Stimulated activated CD4-positive, alpha-beta T cell treated with anti-CD3 and anti-CD28 coated beads, TNF-alpha, amount 100 ng/mL, for 1 hour (primary cell): Measurements from ENCODE around the gene VAMP5.
"Not testable (repeated sequence)": the region's sequence is repeated elsewhere in the genome, so short reads cannot be mapped to it uniquely, and the experiment has no call there.

Source experiments
- DNase-seq, 3 donors: peaks; one replicate each; pipeline ENCODE4 v3.0.0-alpha.2; 2020; ENCODE audit warnings: low read depth in 3 of 3, low spot score in 1 of 3

VAMP5 gene

GRCh38 chr2:85549826-85550225, 34.4 kb upstream of the VAMP5 start:
- no peak for DNase-seq

GRCh38 chr2:85550486-85550885, 33.7 kb upstream of the VAMP5 start:
- no peak for DNase-seq

DNA sequence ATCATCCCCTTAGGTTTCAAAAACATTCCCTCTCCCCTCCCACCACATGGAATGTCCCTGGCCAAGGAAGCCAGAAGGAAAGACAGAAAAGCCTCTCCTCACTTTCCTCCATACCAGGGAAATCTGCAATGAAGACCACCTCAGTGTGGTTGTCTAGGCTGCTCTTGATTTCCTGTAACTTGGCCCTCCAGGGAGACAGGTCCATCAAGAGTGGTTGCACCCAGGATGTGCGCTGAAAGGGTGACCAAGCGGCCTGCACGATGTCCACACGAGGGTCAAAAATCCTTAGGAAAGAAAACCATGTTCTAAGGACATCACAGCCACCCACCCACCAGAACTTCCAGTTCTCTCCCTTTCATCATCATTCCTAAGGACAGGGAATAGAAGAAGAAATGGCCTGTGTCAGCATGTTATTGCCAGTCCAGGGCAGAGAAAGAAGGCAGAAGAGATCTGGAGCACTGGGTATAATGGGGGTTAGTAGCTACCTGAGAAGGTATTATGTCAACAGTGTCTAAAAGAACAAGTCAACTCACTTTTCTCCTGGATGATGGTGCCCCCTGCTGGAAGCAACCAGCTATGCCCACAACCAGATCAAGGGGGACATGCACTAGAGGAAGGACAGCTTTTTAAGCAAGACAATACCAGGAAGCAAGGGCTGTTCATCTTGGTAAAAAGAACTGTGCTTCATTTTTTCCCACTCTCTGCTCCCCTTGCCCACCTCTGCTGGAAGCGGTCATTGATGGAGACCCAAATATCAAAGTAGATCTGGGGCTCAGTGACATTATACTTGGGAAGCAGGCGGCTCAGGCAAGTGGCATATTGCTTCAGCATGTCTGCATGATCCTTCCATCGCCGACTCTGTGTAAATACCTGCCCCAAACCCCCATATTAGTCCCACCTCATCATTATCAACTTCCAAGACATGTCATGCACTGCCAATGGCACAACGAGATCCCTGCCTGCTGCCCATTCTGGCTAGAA, 32.2 kb upstream of the VAMP5 start:
- DNase-seq = peak; percentile 72 to 84 (median 75)

- DNase-seq = no peak
Measured at GRCh38 chr2:85553184-85553583, 31.0 kb upstream of the VAMP5 start.

DNA sequence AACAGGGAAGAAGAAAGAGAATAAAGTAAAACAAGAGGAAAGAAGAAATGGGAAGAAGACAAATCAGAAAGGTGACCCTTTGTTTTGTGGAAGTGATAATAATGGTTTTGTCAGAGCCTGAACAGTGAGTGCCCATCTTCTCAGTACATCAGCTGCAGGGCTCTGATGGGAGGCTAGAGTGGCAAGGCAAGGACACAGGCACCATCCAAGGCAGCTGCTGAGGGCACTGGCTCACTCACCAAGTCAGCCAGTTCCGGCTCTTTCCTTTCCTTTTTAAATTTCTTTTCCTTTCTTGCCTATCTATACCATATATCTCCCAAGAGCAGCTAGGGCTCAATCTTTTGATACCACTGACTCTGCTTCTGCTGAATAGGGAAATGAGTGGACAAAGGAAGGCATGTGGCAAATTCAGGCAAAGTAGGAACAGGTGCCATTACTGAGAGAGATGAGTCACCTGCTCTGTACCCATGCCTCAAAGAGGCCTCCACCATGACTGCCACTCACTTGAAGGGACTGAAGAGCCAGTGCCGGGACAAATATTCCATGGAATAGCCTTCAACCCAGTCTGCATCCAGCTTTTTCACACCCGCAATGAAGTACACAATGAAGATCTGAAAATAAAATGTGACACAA, 29.1 kb upstream of the VAMP5 start:
- no peak for DNase-seq

DNA sequence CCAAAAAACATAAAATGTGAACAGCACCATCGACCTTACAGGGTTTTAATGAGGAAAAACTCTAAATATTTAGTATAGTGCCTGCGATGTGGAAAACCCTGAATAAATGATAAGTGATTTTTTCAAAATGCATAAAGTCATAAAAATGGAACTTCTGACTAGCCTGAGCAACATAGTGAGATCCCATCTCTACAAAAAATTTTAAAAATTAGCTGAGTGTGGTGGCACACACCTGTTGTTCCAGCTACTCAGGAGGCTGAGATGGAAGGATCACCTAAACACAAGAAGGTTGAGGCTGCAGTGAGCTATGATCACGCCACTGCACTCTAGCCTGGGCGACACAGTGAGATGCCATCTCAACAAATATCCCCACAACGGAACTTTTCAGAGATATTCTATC, 27.1 kb upstream of the VAMP5 start:
- DNase-seq = no peak

GRCh38 chr2:85558160-85558559, 26.1 kb upstream of the VAMP5 start:
- DNase-seq = no peak

- not testable (repeated sequence) for DNase-seq
Measured at GRCh38 chr2:85560403-85560726, 23.9 kb upstream of the VAMP5 start.

- DNase-seq = no peak
Measured at GRCh38 chr2:85560812-85561279, 23.4 kb upstream of the VAMP5 start.

- DNase-seq = peak; percentile 81 to 89 (median 87)
Measured at GRCh38 chr2:85561280-85562212, 22.7 kb upstream of the VAMP5 start, which contains the start of gene GGCX. TSS of gene GGCX (minus strand) at chr2:85561493. CDS start at chr2:85561428, 65 bp downstream.

GRCh38 chr2:85564144-85564563, 20.1 kb upstream of the VAMP5 start:
- no peak for DNase-seq

DNA sequence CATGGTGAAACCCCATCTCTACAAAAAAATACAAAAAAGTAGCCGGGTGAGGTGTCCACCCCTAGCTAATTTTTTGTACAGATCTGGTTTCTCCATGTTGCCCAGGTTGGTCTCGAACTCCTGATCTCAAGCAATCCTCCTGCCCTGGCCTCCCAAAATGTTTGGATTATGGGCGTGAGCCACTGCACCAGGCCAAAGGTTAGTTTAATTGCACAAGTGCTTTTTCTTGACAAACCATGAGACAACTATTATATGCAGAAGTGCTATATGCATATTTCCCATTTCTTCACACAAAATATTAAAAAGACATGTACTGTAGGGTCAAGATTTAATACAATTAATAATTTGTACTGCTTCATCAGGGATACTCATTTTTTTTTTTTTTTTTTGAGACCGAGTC, 18.0 kb upstream of the VAMP5 start:
- DNase-seq = no peak

DNA sequence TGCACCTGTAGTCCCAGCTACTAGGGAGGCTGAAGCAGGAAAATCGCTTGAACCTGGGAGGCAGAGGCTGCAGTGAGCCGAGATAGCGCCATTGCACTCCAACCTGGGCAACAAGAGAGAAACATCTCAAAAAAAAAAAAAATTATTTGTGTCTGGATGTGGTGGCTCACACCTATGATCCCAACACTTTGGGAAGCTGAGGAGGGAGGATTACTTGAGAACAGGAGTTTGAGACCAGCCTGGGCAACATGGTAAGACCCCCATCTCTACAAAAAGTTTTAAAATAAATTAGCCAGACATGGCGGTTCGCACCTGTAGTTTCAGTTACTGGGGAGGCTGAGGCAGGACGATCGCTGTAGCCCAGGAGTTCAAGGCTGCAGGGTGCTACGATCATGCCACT, 8.5 kb upstream of the VAMP5 start:
- DNase-seq = no peak

DNA sequence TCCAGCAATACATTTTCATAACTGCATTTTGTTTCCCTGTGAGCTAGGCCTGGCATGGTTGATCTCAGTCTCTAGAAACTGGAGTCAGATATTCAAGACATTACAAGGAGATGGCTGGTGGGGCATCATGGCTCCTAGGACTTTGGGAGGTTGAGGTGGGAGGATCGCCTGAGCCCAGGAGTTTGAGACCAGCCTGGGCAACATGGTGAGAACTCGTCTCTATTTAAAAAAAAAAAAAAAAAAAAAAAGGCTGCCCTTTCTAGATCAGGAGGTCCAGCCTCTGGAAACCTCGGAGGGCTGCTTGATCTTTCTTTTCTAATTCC, 7.2 kb upstream of the VAMP5 start:
- DNase-seq = no peak

DNA sequence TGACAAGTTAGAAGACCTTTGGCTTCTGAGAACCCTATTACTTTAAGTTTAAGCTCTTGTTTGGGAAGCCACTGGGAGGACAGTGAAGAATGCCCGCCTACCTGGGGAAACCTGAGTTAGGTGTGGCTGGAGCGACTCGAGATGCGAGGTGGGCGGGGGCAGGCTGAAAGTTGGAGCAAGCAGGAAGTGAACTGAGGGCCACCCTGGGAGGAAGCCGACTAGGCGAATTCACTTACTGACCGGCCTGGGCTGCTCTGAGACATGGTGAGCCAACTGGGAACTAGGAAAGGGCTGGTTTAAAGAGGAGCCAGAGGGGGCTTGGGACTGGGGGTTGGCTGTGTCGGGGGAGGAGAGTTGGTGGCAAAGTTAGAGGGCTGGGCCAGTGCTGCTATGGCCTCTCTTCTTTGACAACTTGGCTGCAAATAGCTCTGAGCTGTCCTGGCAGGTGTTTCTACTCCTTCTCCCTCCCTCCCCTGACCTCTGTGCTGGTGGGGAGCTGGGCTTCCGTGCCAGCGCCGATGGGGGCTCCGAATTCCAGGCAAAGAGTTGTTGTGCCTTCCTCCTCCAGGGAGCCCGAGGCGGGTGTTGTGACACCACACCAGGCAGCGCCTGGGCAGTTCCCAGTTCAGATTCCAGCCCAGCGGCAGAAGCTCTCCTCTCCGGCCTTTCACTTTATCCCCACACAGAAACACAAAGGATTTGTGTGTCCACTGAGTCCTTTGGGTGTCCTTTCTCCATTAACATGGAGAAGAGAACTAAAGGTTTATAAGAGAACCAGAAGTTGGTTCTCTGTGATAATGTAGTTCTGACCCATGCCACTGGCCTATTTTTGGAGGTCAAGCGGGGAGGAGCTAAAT, 6.6 kb upstream of the VAMP5 start, which contains the start of gene VAMP8:
Gene VAMP8, plus strand, starts transcription at position 201 of the 857 bp plus-strand sequence. Its CDS starts 61 bp downstream, at position 262.
- DNase-seq = no peak

DNA sequence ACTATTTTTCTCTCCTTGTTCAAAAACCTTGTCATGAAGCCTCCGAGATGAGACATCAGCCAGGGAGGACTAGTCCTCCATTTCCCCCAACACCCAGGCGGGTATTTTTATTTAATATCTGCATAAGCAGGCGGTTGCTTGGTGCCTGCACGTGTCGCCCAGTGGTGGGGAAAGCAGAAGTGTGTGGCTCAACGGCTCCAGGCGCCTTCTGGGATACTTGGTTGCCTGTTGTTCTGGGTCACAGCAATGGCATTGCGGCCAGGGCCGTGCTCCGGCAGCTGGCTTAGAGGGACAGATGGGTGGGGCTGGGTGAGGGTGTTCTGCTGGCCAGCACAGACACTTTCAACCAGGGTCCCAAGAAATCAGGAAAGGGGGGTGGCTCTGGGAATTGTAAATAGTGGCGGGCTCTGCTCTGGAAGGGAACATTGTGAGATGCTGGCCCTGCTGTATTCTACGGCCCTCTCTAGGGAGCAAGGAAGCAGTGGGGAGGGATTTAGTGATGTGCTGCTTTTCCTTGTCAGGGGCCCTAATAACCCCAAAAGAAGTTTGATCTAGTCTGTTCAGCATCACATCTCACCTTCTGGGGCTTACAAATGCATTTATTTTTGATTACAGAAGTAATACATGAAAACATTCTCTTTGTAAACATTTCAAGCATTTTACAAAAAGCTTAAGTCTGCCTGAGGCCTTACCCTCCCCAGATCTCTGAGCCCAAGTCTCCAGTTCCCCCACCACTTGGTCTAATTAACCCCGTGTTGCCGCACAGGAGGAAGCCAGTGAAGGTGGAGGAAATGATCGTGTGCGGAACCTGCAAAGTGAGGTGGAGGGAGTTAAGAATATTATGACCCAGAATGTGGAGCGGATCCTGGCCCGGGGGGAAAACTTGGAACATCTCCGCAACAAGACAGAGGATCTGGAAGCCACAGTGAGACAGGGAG, 5.7 kb upstream of the VAMP5 start:
- DNase-seq = no peak

- DNase-seq = no peak
Measured at GRCh38 chr2:85579266-85579935, 4.8 kb upstream of the VAMP5 start.

- DNase-seq = no peak
Measured at GRCh38 chr2:85580206-85580605, 4.0 kb upstream of the VAMP5 start.

- DNase-seq = no peak
Measured at GRCh38 chr2:85582492-85582891, 1.7 kb upstream of the VAMP5 start.
